Activated CD8-positive, alpha-beta T cell treated with anti-CD3 and anti-CD28 coated beads for 36 hours (primary cell): ENCODE measurements around the gene SLC1A5. TPM values are rescaled to one million over a fixed set of nuclear protein-coding genes. Genes with fewer than 3 reads are reported as not detected.

Experiments
- ATAC-seq: fragments of 200-7000 bp; cut with Tn5 transposase; one replicate; pipeline ENCODE4 v1.10.0; 2021; ENCODE audit warnings: mild to moderate bottlenecking, moderate library complexity
- CTCF ChIA-PET: fragments of 350-600 bp; sonication (Branson Sonifier 250); formaldehyde crosslinking; loops from one replicate; lab custom pipeline; 2021; ENCODE audit warnings: antibody characterized with exemption; lab: Charles Lee
- POLR2A ChIA-PET: fragments of 350-600 bp; sonication (Branson Sonifier 250); formaldehyde crosslinking; loops from one replicate; lab custom pipeline; 2021; ENCODE audit warnings: antibody characterized with exemption; lab: Charles Lee
- DNase-seq: peaks from one replicate; pipeline ENCODE4 v3.0.0-alpha.2; 2020
- H3K27ac Mint-ChIP-seq: one replicate; pipeline ENCODE4 v1.8.0; 2021; ENCODE audit warnings: mild to moderate bottlenecking, mixed read lengths
- H3K27me3 Mint-ChIP-seq: one replicate; pipeline ENCODE4 v1.8.0; 2021; ENCODE audit warnings: mixed read lengths
- H3K36me3 Mint-ChIP-seq: one replicate; pipeline ENCODE4 v1.8.0; 2021; ENCODE audit warnings: low read depth, mixed read lengths
- H3K4me1 Mint-ChIP-seq: one replicate; pipeline ENCODE4 v1.8.0; 2021; ENCODE audit warnings: low read depth, mixed read lengths
- H3K4me3 Mint-ChIP-seq: one replicate; pipeline ENCODE4 v1.8.0; 2021; ENCODE audit warnings: mild to moderate bottlenecking, moderate library complexity, mixed read lengths
- H3K9me3 Mint-ChIP-seq: one replicate; pipeline ENCODE4 v1.8.0; 2021; ENCODE audit warnings: mixed read lengths
- CTCF ChIP-seq: fragments of 200-600 bp; IDR thresholded peaks from one replicate; pipeline ENCODE4 v1.8.0; 2022; ENCODE audit warnings: antibody characterized with exemption, mild to moderate bottlenecking
- intact Hi-C: fragments of 100-400 bp; cut with micrococcal nuclease; formaldehyde crosslinking; loops from one replicate; pipeline ENCODE4 v1.10.0; 2022
- total RNA-seq, 2 experiments: library from RNA; stranded (reverse); gene quantifications; one replicate each; pipeline ENCODE4 v1.2.3, GENCODE V29; 2021

The SLC1A5 gene
- total RNA-seq, 2 experiments from 2014 or later: 235 TPM

- CTCF ChIA-PET: interaction anchor here (1.1 to 1.3 kb wide), 4 partner anchors 10 to 101 kb away, joined by 3 to 9 read pairs (median 4); no protein-coding TSS in a partner anchor
- TF ChIP-seq CTCF: no peak
- H3K27me3 Mint-ChIP-seq: no peaks in the 10 kb centered on the region
- intact Hi-C loops: no loop called here
- ATAC-seq (no peak), DNase-seq (no peak)
- peaks cover 41% of the 10 kb centered on the region for H3K4me1 Mint-ChIP-seq
- peak overlapping the region; percentile 22 for H3K27ac Mint-ChIP-seq
- H3K36me3 Mint-ChIP-seq: peaks cover 30% of the 10 kb centered on the region
- no peak overlapping the region for H3K4me3 Mint-ChIP-seq
- no peaks in the 10 kb centered on the region for H3K9me3 Mint-ChIP-seq
- POLR2A ChIA-PET: interaction anchor here (1.0 kb wide), 1 partner anchor 25 kb away, joined by 3 read pairs; no protein-coding TSS in a partner anchor
These were observed 49.1 kb downstream of the SLC1A5 start for GRCh38 chr19:46739290-46739771.

- Mint-ChIP-seq H3K4me3 (no peak overlapping the region), H3K27me3 (no peaks in the 10 kb centered on the region), H3K9me3 (no peaks in the 10 kb centered on the region), H3K4me1 (peaks cover 28% of the 10 kb centered on the region), H3K27ac (no peak overlapping the region), H3K36me3 (peaks cover 35% of the 10 kb centered on the region)
- no peak for ATAC-seq
- DNase-seq: no peak
- intact Hi-C loops: no loop called here
- POLR2A ChIA-PET: interaction anchor here (1.3 to 1.6 kb wide), 3 partner anchors 13 to 32 kb away, joined by 3 to 7 read pairs (median 4); no protein-coding TSS in a partner anchor
- CTCF ChIA-PET: interaction anchor here (1.1 to 2.1 kb wide), 4 partner anchors 9 to 29 kb away, joined by 4 to 16 read pairs (median 7); no protein-coding TSS in a partner anchor
- no peak for TF ChIP-seq CTCF
These were observed 50.6 kb downstream of the SLC1A5 start for GRCh38 chr19:46737761-46738171.

GRCh38 chr19:46737298-46737654, 51.1 kb downstream of the SLC1A5 start:
- H3K27me3 Mint-ChIP-seq: no peaks in the 10 kb centered on the region
- intact Hi-C loops: no loop called here
- no peak overlapping the region for H3K27ac Mint-ChIP-seq
- ATAC-seq: no peak
- POLR2A ChIA-PET: interaction anchor here (1.3 to 1.6 kb wide), 3 partner anchors 13 to 31 kb away, joined by 3 to 7 read pairs (median 4); no protein-coding TSS in a partner anchor
- no peak for DNase-seq
- peaks cover 25% of the 10 kb centered on the region for H3K4me1 Mint-ChIP-seq
- CTCF ChIA-PET: interaction anchor here (0.6 to 2.1 kb wide), 5 partner anchors 9 to 30 kb away, joined by 3 to 16 read pairs (median 6); no protein-coding TSS in a partner anchor
- no peak overlapping the region for H3K4me3 Mint-ChIP-seq
- H3K9me3 Mint-ChIP-seq: no peaks in the 10 kb centered on the region
- H3K36me3 Mint-ChIP-seq: peaks cover 34% of the 10 kb centered on the region
- TF ChIP-seq CTCF: no peak

GRCh38 chr19:46736531-46737297, 51.7 kb downstream of the SLC1A5 start:
- POLR2A ChIA-PET: interaction anchor here (1.3 to 1.6 kb wide), 2 partner anchors 14 to 31 kb away, joined by 4 to 7 read pairs; no protein-coding TSS in a partner anchor
- DNase-seq: no peak

More at GRCh38 chr19:46736531-46737297, 51.7 kb downstream of the SLC1A5 start:
- CTCF ChIA-PET: interaction anchor here (0.6 to 2.1 kb wide), 5 partner anchors 8 to 30 kb away, joined by 3 to 16 read pairs (median 6); no protein-coding TSS in a partner anchor
- no peak for TF ChIP-seq CTCF
- Mint-ChIP-seq H3K27ac (no peak overlapping the region), H3K9me3 (no peaks in the 10 kb centered on the region), H3K36me3 (peaks cover 30% of the 10 kb centered on the region), H3K4me3 (no peak overlapping the region), H3K4me1 (peaks cover 19% of the 10 kb centered on the region), H3K27me3 (no peaks in the 10 kb centered on the region)
- no peak for ATAC-seq
- intact Hi-C loops: no loop called here
